Karpas-422 (cell line): Measurements from ENCODE around the gene PRSS3. TPM values are rescaled to one million over a fixed set of nuclear protein-coding genes. Genes with fewer than 3 reads are reported as not detected.

ENCODE experiments used
- small RNA-seq: library from RNA; depleted of rRNA; stranded (forward); fragments of <200 nt; gene quantifications from one replicate; pipeline ENCODE3, GENCODE V24; 2014
- total RNA-seq: library from RNA; depleted of rRNA; stranded (reverse); fragments of >200 nt; shearing (Covaris generic); gene quantifications from 2 replicates; pipeline ENCODE4 v1.2.3, GENCODE V29; 2014; ENCODE audit warnings: low replicate concordance; rRNA removed

The PRSS3 gene
- total RNA-seq, 1 experiment from 2014 or later, result not detected

Small RNAs within 50 kb of the gene (small RNA-seq; reads per million reads assigned to genes)
- not detected for gene RF00019

Other genes with a start within 250 kb of the PRSS3 start
- 21.7 and 34.0 TPM in 2 replicates for gene UBE2R2, start 21.6 kb downstream of the PRSS3 start, total RNA-seq